G401.6 (cell line): Measurements from ENCODE around the gene ASB5.
"Not testable (repeated sequence)": the region's sequence is repeated elsewhere in the genome, so short reads cannot be mapped to it uniquely, and the experiment has no call there.

ENCODE experiments used
- FAIRE-seq: peaks from 2 replicates; lab custom pipeline; 2012; peaks lifted over from hg19 to GRCh38; lab: Jason Lieb, UNC

The ASB5 gene

GRCh38 chr4:176217510-176217909, 51.5 kb downstream of the ASB5 start:
- no peak for FAIRE-seq

GRCh38 chr4:176212351-176212750, 56.7 kb downstream of the ASB5 start:
- FAIRE-seq, result not testable (repeated sequence)

GRCh38 chr4:176210579-176211296, 58.3 kb downstream of the ASB5 start:
- FAIRE-seq, result no peak

- no peak for FAIRE-seq
Observed at GRCh38 chr4:176210101-176210500, 58.9 kb downstream of the ASB5 start.

GRCh38 chr4:176209535-176209934, 59.5 kb downstream of the ASB5 start:
- FAIRE-seq, result no peak

- FAIRE-seq, result no peak
Observed at GRCh38 chr4:176207839-176208238, 61.2 kb downstream of the ASB5 start.

GRCh38 chr4:176205299-176205698, 63.7 kb downstream of the ASB5 start:
- FAIRE-seq, result no peak

GRCh38 chr4:176198316-176198903, 70.6 kb downstream of the ASB5 start:
- no peak for FAIRE-seq

- peak; percentile 57 for FAIRE-seq
Observed at GRCh38 chr4:176195184-176195978, 73.6 kb downstream of the ASB5 start, which contains the start of gene SPATA4. Gene SPATA4 (minus strand): TSS chr4:176195585. CDS start chr4:176195562, 23 bp downstream.

- FAIRE-seq, result no peak
Observed at GRCh38 chr4:176193938-176194337, 75.1 kb downstream of the ASB5 start.

- FAIRE-seq, result no peak
Observed at GRCh38 chr4:176193126-176193525, 75.9 kb downstream of the ASB5 start.

GRCh38 chr4:176191974-176192373, 77.0 kb downstream of the ASB5 start:
- FAIRE-seq, result no peak

- FAIRE-seq, result no peak
Observed at GRCh38 chr4:176189891-176190795, 78.9 kb downstream of the ASB5 start.

- FAIRE-seq, result no peak
Observed at GRCh38 chr4:176188654-176189053, 80.4 kb downstream of the ASB5 start.

- no peak for FAIRE-seq
Observed at GRCh38 chr4:176187624-176188023, 81.4 kb downstream of the ASB5 start.

- FAIRE-seq, result no peak
Observed at GRCh38 chr4:176186671-176187395, 82.2 kb downstream of the ASB5 start.

GRCh38 chr4:176186067-176186466, 83.0 kb downstream of the ASB5 start:
- no peak for FAIRE-seq

GRCh38 chr4:176185051-176185450, 84.0 kb downstream of the ASB5 start:
- FAIRE-seq, result no peak
